Stimulated activated CD8-positive, alpha-beta memory T cell treated with anti-CD3 and anti-CD28 coated beads, Interleukin-15, amount 100 ng/mL, for 24 hours (primary cell): ENCODE measurements around the gene RAI2.

ENCODE experiments used
- DNase-seq: peaks from one replicate; pipeline ENCODE4 v3.0.0-alpha.2; 2020; ENCODE audit warnings: low read depth

The RAI2 gene

DNA sequence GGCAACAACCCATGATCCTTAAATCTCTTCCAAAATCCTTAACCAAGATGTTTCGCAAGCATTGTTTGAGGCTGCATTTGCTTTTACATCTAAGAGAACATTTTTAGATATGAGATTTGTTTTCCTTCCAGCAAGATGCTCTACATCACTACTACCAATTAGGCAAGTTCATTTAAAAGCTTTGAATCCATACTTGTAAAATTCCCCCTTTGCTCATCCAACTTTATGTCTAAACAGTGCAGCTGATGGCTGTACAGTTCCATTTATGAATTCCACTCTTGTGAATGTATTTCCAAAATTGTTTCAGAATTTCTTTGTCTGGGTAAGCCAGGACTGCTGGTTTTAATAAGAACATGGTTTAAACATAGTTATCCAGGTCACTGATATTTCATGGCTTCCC is 31.5 kb downstream of the RAI2 start:
- no peak for DNase-seq

DNA sequence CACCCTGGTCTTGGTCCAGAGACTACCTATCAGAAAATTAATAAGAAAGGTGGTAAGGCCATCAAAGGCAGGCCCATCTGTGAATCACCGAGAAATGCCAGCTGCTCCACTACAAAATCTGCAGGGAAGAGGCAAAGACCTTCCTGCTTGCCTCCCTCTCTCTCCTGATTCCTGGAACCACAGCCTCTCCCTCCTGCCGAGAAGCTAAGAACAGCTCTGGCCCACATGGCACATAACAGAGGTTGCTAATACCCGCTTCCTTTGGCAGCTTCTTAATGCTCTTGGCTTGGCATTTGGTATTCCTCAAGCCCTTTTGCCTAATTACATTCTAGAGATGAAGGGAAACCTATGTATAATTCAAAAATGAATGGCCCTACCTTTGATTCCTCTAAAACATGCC is 32.9 kb downstream of the RAI2 start:
- no peak for DNase-seq

DNA sequence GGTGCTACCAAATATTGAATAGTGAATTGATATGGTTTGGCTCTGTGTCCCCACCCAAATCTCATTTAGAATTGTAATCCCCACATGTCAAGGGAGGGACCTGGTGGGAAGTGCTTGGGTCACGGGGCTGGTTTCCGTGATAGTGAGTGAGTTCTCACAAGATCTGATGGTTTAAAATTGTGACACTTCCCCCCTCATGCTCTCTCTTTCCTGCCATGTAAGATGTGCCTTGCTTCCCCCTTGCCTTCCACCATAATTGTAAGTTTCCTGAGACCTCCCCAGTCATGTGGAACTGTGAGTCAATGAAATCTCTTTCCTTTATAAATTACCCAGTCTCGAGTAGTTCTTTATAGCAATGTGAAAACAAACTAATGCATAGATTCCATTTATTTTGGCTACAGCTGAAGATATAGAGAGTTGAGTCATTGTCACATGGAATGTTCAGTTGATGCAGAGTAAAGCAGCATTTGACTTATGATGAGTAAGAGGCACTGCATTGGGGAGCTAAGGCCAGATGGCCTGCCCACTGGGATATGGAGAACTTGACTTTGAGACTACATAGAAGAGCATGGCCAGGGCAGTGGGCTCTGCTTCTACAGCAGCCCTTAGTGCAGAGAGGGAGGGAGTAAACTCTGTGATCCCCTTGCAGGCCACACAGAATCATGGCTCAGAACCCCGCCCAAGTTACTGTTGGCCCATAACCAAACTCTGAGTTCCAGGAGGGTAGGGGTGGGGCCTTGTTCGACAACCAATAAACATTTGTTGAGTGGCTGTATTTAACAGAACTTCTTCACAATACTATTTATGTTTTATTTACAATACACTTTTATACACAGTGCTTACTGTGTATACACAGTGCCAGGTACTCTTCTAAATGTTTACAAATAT is 34.2 kb downstream of the RAI2 start:
- no peak for DNase-seq

DNA sequence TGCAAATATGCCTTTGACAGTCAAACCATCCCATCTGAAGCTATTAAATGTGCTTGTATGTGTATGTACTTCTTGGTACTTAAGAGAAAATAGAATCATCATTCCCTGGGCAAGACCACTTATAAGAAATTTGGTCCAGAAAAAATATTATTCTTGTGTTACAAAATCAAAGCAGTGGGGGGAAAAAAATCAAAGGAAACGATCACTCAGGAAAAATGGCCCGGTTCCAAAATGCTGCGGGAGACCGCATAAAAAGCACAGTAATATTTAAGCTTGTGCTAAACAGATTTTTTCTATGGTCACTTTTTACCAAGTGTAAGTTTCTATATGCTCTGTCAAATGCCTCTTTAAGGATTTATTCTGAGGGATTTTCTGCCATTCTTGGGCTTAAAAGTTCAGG is 36.1 kb downstream of the RAI2 start:
- DNase-seq: no peak

DNA sequence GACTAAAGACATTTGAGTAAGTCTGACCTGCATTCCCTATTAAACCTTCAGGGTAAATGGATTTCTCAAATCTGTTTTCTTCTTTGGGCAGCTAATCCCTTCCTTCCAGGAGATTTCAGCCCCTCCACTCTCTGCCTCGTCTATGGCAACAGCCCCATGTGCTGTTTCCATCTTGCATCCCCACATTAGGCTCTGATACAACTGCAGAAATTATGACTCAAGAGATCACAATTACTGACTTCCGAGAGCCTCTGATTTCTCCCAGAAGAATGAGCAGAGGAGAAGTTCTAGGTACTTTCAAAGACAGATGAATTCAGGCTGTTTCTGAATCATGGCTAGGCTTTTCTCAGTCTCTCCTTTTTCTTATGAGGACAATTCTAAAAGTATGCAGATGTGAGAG is 38.7 kb downstream of the RAI2 start:
- no peak for DNase-seq

DNA sequence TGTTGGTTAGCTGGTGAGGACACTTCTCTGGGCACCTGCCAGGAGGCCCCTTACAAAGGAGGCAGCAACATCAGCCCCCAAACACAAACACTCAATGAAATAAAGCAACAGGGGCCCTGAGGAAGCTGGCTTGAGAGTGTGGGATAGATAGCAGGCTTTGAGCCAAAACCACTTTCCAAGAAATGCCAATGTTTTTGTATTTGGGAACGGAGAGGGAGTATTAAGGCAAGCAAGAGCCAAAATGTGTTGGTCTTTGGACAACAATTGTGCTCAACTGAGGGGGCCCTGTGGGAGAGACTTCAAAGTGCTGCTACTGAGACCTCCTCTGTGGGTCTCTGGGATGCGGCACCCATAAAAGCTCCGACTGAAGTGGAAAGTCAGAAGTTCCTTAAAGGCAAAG is 41.0 kb downstream of the RAI2 start:
- no peak for DNase-seq

DNA sequence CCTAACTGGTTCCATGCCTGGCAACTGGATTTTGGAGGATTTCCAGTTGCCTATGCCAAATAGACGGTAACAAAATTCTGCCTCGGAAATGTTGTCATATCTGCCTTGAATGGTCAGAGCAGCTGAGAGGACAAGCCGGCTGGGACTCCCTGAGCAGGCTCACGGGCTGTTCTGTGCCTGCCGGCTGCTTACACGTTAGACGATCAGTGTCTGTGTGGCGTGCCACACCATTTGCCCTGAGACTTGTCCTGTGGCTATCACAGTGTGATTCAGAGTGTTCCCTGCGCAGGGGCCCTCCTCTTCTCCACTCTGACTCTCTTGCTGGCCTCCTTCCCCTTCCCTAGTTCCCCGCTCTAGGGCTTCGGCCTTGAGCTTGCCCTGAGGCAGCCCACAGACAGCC is 42.4 kb downstream of the RAI2 start:
- no peak for DNase-seq

DNA sequence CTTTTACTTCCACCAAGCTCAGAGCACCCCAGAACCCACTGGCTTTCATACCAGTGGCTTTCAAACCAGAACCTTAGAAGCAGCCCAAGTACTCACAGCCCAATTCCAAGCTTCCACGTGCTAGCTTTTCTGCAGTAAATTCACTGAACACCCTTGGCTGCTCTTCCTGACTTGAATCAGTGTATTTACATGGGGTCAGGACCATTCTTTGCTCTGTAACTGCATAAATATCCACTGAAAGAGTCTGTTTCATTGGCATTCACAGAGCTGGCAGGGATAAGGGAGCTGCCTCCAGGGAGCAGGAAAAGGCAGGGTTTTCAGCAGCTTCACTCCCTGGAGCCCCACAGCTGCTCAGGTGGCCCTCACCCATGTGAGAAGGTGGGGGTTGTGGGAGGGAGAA is 43.8 kb downstream of the RAI2 start:
- no peak for DNase-seq

DNA sequence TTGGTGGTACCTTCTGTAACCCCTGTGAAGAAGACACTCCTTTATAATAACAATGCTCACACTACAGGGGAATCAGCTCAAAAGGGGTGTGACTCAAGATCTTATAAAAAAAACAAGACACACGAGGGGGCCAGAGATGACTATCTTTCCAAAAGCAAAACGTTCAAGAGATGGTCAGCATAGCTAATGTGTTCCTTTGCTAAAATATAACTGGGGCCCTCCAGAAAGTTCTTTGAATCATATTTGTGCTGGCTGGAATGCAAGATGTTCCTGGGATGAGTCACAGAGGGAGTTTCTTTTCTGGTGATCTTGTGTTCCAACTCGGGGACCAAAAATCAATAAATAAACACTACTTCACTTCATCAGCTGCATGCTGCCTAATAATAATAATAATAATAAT is 46.5 kb downstream of the RAI2 start:
- no peak for DNase-seq

DNA sequence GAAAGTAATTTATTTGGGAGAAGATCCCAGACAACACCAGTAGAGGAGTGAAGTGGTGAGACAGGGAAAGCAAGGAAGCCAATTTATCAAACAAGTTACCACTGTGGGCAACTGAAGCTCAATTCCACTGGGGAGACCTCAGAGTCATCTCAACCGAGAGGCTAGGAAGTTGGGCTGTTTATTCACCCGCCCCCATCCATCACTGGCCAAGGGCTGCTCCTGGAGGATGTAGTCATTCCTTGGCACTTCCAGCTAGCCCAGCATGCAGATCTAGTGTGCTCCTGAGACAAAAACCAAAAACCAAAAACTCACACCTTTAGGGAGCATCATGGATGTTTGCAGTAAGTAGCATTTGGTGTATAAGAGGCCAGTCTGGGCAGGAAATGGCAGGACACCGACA is 47.0 kb downstream of the RAI2 start:
- no peak for DNase-seq

DNA sequence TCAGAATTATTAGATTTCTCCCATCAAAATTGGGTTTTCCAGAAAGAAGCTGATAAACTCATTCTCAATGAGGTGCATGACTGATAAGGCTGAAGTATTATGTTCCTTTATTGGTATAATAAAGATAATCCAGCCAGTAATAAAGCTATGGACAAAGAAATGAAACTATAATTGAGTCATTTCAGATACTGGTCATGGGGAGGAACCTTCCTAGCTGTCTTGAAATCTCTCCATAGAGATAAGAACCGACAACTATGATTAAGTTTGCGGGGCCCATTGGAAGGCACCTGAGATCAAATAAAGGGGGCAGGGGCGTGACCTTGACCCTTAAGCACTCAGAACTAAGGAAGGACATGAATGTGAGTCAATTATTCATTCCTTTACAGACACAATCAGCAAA is 47.8 kb downstream of the RAI2 start:
- DNase-seq: no peak

DNA sequence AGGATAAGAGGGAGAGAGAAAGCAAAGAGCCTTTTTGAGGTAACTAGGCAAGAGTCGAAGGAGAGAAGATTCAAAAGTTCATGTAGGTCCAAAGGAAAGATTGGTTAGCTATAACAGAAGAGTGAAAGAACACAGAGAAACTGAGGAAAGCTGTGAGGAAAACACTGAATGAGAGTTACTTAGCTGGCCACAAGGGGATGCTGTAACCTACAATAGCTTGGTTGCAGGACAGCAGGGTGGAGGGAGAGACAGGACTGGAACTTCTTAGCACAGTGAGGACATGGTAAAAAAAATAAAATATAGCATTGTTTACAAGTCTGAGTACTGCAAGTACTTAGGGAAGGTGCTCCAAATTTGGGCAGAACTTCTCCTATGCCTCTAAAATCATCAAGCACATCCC is 48.3 kb downstream of the RAI2 start:
- DNase-seq: no peak

DNA sequence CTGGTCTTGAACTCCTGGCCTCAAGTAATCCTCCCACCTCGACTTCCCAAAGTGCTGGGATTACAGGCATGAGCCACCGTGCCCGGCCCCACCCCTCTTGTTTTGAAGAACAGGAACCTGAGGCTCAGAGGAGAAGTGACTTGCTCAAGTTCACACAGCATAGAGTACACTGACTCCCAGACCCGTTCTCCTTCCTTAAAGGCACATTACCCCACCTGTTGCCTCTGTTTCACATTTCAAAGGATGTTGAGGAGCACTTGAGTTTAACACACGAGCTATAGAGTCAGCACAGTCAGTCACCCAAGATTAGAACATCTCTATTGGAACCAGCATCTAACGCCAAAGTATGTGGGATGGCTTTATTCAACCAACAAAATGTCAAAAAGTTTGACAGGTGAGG is 51.1 kb downstream of the RAI2 start:
- DNase-seq: no peak

DNA sequence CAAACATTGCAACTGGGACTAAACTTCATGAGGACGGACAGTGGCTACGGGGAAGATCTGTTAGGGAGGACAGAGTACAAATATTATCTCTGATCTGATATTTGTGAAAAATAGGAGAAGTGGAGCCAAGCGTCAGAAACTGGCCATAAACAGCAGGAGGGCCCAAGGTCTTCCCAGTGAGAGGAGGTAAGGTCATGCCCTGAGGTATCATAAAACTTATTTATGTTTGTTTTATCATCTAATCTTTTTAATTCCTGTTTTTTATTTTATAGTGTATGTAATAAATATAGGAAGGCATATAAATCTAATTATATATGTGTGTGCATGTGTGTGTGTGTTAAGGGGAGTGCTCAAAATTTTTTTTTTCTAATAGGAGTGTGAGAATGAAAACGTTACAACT is 51.8 kb downstream of the RAI2 start:
- DNase-seq: no peak

DNA sequence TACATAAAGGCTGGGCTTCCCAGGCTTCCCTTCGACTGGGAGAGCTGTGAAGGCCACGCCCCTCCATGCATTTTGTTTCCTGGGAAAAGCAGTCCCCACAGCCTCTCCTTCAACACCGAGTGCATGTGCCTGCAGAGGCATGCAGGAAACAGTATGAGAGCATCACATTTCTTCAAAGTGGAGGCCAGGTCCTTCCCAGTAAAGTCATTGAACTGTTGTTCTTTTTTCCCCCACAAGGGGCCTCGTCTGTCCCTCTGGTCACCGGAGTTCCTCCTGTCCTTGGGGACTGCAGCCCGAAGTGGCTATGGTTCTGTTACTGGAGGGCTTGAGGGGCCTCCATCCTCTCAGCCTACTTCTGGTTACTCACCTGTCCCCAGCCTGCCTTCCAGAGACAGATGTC is 56.0 kb downstream of the RAI2 start:
- DNase-seq: no peak

DNA sequence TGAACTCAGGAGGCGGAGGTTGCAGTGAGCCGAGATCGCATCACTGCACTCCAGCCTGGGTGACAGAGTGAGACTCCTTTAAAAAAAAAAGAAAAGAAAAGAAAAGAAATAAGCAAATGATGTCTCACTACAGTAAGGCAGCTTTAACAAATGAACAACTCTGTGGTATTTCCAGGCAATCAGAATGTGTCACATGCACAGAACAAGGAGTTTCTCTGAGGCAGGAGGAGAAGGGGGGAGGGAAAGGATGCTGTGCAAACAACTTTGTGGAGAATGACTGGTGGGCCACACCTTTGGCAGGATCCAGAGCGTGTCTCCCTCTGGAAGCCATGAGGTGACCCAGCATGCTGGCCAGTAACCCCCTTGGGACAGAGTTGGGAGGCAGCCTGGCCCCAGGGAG is 57.6 kb downstream of the RAI2 start:
- no peak for DNase-seq

DNA sequence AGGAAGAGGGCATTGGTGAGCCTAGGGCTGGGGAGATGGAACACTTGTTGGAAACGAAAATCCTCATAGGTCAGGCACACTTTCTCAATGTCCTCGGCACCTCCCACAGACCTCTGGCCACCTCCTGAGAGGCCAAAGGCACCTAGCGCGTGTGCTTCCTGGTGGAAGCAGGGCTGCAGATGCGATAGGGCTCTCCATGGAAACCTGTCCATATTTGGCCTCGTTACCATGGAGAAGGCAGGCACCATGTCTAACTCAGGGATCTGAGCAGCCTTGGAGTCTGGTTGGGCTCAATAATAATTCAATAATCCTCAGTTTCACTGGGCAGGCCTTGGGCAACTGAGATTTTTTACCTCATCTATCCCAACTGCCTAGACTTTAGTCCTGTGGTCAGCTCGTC is 58.3 kb downstream of the RAI2 start:
- DNase-seq: no peak

DNA sequence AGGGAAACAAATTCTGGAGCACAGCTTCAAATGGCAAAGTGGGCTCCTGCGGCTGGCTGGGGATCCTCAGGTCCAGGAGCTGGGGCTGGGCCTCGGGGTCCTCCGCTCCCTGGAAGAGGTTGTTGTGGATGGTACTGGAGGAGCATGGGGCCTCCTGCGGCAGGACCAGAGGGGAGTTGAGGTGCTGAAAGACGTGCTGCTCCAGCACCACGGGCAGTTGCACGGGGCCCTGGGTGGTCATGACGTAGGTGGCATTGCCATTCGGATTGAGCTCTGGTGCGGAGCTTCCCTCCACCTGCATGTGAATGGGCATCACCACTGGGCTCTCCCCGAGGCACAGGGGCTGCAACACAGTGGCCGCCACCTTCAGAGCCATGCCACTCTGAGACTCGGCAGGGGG is 59.7 kb downstream of the RAI2 start:
- no peak for DNase-seq

DNA sequence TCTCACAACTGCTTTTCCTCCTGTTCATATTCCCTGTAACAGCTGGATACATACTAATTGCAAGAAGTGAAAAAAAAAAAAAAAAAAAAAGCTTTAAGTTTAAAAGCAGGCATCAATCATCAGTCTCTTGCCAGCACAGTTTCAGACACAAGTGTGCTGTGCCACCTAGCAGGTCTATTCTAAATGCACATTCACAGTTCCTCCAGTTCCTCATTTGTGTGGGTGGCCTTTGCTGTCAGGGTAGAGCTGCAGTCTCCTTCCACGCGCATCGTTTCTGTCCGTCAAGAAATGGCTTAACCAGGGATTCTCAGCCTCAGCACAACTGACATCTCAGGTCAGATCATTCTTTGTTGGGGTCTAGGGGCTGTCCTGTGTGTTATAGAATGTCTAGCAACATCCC is 62.2 kb downstream of the RAI2 start:
- DNase-seq: no peak

DNA sequence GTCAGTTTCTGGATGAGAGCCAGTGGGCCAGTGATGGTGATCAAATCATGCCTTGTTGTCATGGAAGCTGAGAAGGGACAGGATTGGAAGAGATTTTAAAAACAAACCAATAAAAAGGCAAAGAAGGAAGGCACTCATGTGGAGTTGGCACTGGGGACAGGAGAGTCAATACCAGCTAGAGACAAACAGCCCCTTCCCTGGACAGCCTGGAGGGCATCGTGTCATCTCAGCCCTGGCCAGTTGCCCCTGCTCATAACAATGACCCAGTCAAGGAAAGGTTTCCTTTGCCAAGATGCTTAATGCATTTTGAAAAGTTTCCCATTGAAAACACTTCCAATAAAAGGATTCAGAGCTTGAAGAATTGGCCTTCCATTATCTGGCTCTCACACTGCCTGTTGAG is 68.3 kb downstream of the RAI2 start:
- DNase-seq: no peak

DNA sequence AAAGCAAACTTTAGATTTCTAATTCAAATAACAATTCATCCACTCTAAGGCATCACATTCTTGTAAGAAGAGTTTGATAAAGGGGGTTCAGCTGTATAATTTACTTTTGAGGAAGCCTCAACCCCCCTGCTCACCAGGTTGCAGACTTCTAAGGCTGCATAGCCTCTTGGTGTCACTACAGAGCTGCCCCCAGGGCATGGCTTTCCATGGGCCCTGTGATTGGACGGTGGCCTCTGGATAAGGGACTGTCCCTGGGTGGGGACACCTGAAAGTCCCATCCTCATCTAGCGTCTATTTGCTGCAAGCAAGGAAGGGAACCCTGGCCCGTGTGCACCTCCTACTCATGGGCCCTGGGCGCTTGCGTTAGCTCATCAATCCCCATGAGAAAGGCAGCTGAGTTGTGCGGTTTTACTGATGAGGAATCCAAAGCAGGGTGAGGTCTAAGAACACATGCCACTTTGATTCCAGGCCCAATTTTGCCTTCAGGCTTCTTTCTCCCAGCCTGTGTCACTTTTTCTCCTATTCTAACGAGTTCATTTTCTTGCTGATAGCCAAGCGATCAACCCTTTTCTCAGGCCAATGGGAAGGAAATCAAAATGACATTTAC is 72.0 kb downstream of the RAI2 start:
- no peak for DNase-seq

DNA sequence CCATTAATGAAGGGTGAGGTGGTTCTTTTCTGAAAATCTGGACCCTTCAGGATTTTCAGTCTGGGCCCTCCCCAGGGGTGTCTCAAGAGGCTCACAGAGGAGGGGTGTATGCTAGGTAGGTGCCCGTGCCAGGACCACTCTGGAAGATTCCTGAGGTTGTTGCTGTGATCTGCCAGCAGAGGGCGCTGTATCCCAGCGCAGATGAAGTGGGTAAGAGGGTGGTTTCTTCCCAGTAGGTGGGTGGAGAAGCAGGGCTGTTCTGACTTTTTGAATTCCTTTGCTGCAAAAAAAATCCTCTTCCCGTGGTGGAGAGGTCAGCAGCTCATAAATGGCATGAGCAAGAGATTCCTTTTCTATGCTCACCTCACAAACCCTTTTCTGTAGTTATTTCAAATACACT is 72.7 kb downstream of the RAI2 start:
- no peak for DNase-seq

DNA sequence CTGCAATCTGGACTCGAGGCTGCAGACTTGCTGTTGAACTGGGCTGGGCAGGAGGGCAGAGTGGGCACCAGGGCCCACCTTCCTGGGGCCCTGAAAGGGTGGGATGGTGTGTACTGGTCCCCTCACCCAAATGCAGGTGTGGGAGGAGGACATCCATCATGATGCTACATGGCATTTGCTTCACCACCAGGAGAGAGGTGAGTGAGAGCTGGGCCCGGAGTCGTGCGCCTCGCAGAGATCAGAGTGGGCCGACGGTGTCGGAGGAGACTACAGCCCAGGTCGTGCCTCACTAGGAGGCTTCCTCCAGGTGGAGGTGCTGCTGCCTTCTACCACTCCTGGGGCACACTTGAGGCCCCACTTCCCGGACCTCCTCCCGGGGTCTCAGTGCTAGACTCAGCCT is 73.5 kb downstream of the RAI2 start:
- no peak for DNase-seq
